Activated CD4-positive, alpha-beta T cell treated with anti-CD3 and anti-CD28 coated beads for 24 hours (primary cell): ENCODE measurements around the gene TRIM41.
"Not testable (repeated sequence)": the region's sequence is repeated elsewhere in the genome, so short reads cannot be mapped to it uniquely, and the experiment has no call there.

Source experiments
- DNase-seq, 2 donors: peaks; one replicate each; pipeline ENCODE4 v3.0.0-alpha.2; 2020; ENCODE audit warnings: low read depth in 2 of 2

TRIM41 gene

DNA sequence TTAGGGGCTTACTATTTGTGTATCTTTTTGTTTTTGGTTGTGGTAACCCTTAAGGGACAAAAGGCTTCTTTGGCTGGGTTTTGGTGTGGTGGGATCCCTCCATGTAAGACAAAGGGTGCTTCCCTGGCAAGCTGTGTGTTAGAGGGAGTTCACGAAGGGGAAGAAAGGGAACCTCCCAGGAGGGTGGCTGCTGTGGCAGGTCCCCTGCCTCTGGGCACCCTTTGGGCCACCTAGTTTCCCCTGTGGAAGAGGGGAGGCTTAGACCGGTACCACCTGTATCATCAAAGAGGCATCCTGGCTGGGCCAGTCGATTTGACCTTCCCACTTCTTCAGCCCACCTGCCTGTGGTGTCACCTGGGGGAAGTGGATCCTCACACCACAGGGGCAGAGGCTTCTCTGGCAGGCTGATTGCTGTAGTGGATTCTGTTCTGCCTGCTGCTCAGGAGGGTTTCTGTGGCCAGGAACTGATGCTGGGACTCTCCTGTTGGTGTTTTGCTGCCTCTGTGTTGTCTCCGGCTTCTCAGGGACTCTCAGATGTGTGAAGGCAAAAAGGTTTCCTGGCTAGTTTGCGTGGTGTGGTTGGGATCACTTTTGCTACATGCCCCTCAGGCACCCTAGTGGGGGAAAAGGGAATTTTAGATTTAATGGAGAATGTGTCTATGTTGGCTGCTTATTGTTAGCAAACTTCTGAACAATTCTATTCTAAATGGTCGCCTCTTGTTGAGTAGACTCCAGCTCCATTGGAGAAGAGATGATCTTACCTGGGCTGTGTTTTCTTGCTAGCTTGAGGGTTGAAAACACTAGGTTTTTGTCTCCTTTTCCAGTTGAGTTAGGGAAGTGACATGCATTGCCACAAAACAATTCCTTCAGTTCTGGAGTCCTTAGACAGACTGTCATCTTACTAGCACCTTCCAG is 61.0 kb downstream of the TRIM41 start:
- not testable (repeated sequence) for DNase-seq
